HepG2 (cell line): Measurements from ENCODE around the gene DOLK. TPM values are rescaled to one million over a fixed set of nuclear protein-coding genes. Genes with fewer than 3 reads are reported as not detected.
A peak's percentile ranks its signal among the peaks of the same experiment; 100 is the strongest.

Source experiments
- CBX2 ChIP-seq, 2 experiments: fragments of 200-600 bp in 1 of 2; sonication (generic); formaldehyde crosslinking in 1 of 2; IDR thresholded peaks; 2 replicates each; pipeline versions ENCODE4 v1.7.0 to v1.8.1; 2018 to 2022; ENCODE audit warnings: low read depth in 2 of 2, low read length in 1 of 2, mild to moderate bottlenecking in 1 of 2, missing genetic modification reagents in 1 of 2
- DMAP1 ChIP-seq: IDR thresholded peaks from 2 replicates; pipeline ENCODE4 v1.6.1; 2016
- FOXM1 ChIP-seq: sonication (generic); formaldehyde crosslinking; IDR thresholded peaks from 2 replicates; pipeline ENCODE4 v1.5.0; 2020; ENCODE audit warnings: missing genetic modification reagents
- HOXA5 ChIP-seq: sonication (generic); formaldehyde crosslinking; IDR thresholded peaks from 2 replicates; pipeline ENCODE4 v1.4.0; 2020; ENCODE audit warnings: missing genetic modification reagents
- IRF2 ChIP-seq: IDR thresholded peaks from 2 replicates; pipeline ENCODE4 v1.6.1; 2018; ENCODE audit warnings: missing genetic modification reagents, missing compliant biosample characterization
- JUNB ChIP-seq: sonication (generic); formaldehyde crosslinking; IDR thresholded peaks from 2 replicates; pipeline ENCODE4 v1.8.0; 2022; ENCODE audit warnings: missing genetic modification reagents, mild to moderate bottlenecking, borderline replicate concordance
- KIAA2018 ChIP-seq: sonication (generic); formaldehyde crosslinking; IDR thresholded peaks from 2 replicates; pipeline ENCODE4 v1.5.0; 2020; ENCODE audit warnings: mild to moderate bottlenecking, missing genetic modification reagents, borderline replicate concordance
- TBX3 ChIP-seq: fragments of 450-650 bp; IDR thresholded peaks from 2 replicates; pipeline ENCODE4 v1.6.1; 2017; ENCODE audit warnings: antibody characterized with exemption, mild to moderate bottlenecking, inconsistent platforms, borderline replicate concordance
- TCF7 ChIP-seq: sonication (generic); IDR thresholded peaks from 2 replicates; pipeline ENCODE4 v1.6.1; 2016; ENCODE audit warnings: antibody characterized with exemption, low read depth
- ZNF230 ChIP-seq: sonication (generic); formaldehyde crosslinking; IDR thresholded peaks from 2 replicates; pipeline ENCODE4 v1.4.0; 2020; ENCODE audit warnings: mild to moderate bottlenecking, missing genetic modification reagents
- ZNF24 ChIP-seq: fragments of 450-650 bp; IDR thresholded peaks from 2 replicates; pipeline ENCODE4 v1.6.1; 2017; ENCODE audit warnings: antibody characterized with exemption, mild to moderate bottlenecking
- ZNF354B ChIP-seq: sonication (generic); formaldehyde crosslinking; IDR thresholded peaks from 2 replicates; pipeline ENCODE4 v1.8.0; 2022; ENCODE audit warnings: mild to moderate bottlenecking, missing genetic modification reagents
- ZNF644 ChIP-seq: IDR thresholded peaks from 2 replicates; pipeline ENCODE4 v1.6.1; 2016; ENCODE audit warnings: low read depth
- polyA plus RNA-seq, 8 experiments: library from polyadenylated mRNA; depleted of rRNA in 3 of 8; stranded (reverse) in 7 of 8; unstranded in 1 of 8; fragments of >200 nt; fragmentation: Illumina TruSeq in 4 of 8; extraction: Trizol in 4 of 8; gene quantifications; 2 replicates each; pipeline versions ENCODE4 v1.2.1 to v1.2.3, GENCODE V29; 2011 to 2016; ENCODE audit warnings: low read depth in 4 of 8, missing spikeins in 1 of 8, mixed read lengths in 1 of 8; ENCODE audit not compliant: insufficient read depth in 1 of 8
- total RNA-seq, 5 experiments: library from RNA; depleted of rRNA; stranded (reverse); fragments of >200 nt; fragmentation: Illumina TruSeq; extraction: Trizol; gene quantifications; 2 replicates each; pipeline ENCODE4 v1.2.3, GENCODE V29; 2016; ENCODE audit warnings: low read depth in 1 of 5
- TF ChIP-seq, protein P1 (sequence below): sonication (generic); formaldehyde crosslinking; IDR thresholded peaks from 2 replicates; pipeline ENCODE4 v1.4.0; 2020; ENCODE audit warnings: missing genetic modification reagents, borderline replicate concordance
- TF ChIP-seq, protein P2 (sequence below): sonication (generic); formaldehyde crosslinking; IDR thresholded peaks from 2 replicates; pipeline ENCODE4 v1.4.0; 2020; ENCODE audit warnings: missing genetic modification reagents, borderline replicate concordance
- TF ChIP-seq, protein P3 (sequence below): sonication (generic); formaldehyde crosslinking; IDR thresholded peaks from 2 replicates; pipeline ENCODE4 v1.8.1; 2023; ENCODE audit warnings: mild to moderate bottlenecking, moderate library complexity, missing genetic modification reagents

Gene DOLK
- total and polyA plus RNA-seq, 2 of the 13 experiments (the other 11 are each of a cell fraction or from before 2014, with no cell fraction given) = 15.4 to 18.7 TPM

GRCh38 chr9:128913048-128913900 lies 34.1 kb downstream of the DOLK start (continued):
- no peak for TF ChIP-seq KIAA2018 (CRISPR knock-in tag)
- 0 out of 2 replicates have a peak, but pooled peaks have one; percentile 27 for TF ChIP-seq HOXA5 (CRISPR knock-in tag)
- TF ChIP-seq JUNB (CRISPR knock-in tag) = no peak
- no peak for TF ChIP-seq ZNF24
- TF ChIP-seq ZNF354B = no peak
- TF ChIP-seq CBX2 (IDR thresholded peaks at IDR 0.05; ENCODE audit: low read depth, low read length) = no peak
- no peak for TF ChIP-seq CBX2 (CRISPR knock-in tag; IDR thresholded peaks at IDR 0.05; ENCODE audit: low read depth)
- TF ChIP-seq ZNF230 = no peak
- TF ChIP-seq, protein P1, sequence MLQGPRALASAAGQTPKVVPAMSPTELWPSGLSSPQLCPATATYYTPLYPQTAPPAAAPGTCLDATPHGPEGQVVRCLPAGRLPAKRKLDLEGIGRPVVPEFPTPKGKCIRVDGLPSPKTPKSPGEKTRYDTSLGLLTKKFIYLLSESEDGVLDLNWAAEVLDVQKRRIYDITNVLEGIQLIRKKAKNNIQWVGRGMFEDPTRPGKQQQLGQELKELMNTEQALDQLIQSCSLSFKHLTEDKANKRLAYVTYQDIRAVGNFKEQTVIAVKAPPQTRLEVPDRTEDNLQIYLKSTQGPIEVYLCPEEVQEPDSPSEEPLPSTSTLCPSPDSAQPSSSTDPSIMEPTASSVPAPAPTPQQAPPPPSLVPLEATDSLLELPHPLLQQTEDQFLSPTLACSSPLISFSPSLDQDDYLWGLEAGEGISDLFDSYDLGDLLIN (CRISPR knock-in tag) = no peak
- TF ChIP-seq, protein P2, sequence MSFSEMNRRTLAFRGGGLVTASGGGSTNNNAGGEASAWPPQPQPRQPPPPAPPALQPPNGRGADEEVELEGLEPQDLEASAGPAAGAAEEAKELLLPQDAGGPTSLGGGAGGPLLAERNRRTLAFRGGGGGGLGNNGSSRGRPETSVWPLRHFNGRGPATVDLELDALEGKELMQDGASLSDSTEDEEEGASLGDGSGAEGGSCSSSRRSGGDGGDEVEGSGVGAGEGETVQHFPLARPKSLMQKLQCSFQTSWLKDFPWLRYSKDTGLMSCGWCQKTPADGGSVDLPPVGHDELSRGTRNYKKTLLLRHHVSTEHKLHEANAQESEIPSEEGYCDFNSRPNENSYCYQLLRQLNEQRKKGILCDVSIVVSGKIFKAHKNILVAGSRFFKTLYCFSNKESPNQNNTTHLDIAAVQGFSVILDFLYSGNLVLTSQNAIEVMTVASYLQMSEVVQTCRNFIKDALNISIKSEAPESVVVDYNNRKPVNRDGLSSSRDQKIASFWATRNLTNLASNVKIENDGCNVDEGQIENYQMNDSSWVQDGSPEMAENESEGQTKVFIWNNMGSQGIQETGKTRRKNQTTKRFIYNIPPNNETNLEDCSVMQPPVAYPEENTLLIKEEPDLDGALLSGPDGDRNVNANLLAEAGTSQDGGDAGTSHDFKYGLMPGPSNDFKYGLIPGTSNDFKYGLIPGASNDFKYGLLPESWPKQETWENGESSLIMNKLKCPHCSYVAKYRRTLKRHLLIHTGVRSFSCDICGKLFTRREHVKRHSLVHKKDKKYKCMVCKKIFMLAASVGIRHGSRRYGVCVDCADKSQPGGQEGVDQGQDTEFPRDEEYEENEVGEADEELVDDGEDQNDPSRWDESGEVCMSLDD = no peak
- no peak for TF ChIP-seq TBX3
- no peak for TF ChIP-seq DMAP1
- TF ChIP-seq ZNF644 (CRISPR knock-in tag) = peak; percentile 9; the same call in 1 of the 2 replicates
- TF ChIP-seq TCF7 = no peak
- TF ChIP-seq FOXM1 (CRISPR knock-in tag) = no peak
- TF ChIP-seq IRF2 (CRISPR knock-in tag) = no peak
- TF ChIP-seq, protein P3, sequence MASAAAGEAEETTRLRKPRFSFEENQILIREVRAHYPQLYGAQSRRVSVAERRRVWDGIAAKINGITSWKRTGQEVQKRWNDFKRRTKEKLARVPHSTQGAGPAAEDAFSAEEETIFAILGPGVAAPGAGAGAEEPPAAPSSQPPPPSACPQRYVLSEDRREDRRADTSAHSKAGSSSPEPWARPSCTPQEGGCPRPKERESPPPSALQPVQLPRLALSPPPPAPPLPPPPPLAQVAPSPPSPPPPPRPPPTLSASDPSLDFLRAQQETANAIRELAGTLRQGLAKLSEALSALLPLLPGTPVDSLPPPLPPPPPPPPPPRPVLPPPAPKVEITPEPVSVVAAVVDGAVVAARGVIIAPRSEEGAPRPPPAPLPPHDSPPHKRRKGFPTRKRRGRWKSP (CRISPR knock-in tag) = no peak
